HepG2 (cell line): Measurements from ENCODE around the gene OPRM1. TPM values are rescaled to one million over a fixed set of nuclear protein-coding genes. Genes with fewer than 3 reads are reported as not detected.

ENCODE experiments used
- ATAC-seq: fragments of 200-7000 bp; cut with Tn5 transposase; 3 replicates; pipeline ENCODE4 v1.9.1; 2020; ENCODE audit warnings: mild to moderate bottlenecking, moderate library complexity
- BruUV-seq: library from RNA; stranded (reverse); fragments of 400-500 nt; replicated peaks from 2 replicates; lab custom pipeline; 2021; lab: Mats Ljungman, UMichigan
- CTCF ChIA-PET: fragments of 300-600 bp; formaldehyde crosslinking; extraction: SDS; loops from one replicate; lab custom pipeline; 2021; ENCODE audit warnings: low total read pairs, inconsistent platforms, low intra/inter-chr PET ratio; lab: Yijun Ruan, JAX
- POLR2A ChIA-PET: fragments of 350-600 bp; sonication (Branson Sonifier 250); formaldehyde crosslinking; loops from one replicate; lab custom pipeline; 2020; ENCODE audit warnings: antibody characterized with exemption, inconsistent platforms; lab: Yijun Ruan, JAX
- DNase-seq: peaks from one replicate; pipeline ENCODE4 v3.0.0-alpha.2; 2015; ENCODE audit warnings: low spot score
- FAIRE-seq: peaks from 3 replicates; lab custom pipeline; 2011; peaks lifted over from hg19 to GRCh38; lab: Jason Lieb, UNC
- H2AFZ ChIP-seq: one replicate; pipeline ENCODE4 v1.6.1; 2011; ENCODE audit warnings: low read length, inconsistent platforms
- H3K27ac ChIP-seq: fragments of 300-600 bp; 3 replicates; pipeline ENCODE4 v1.8.0; 2011; ENCODE audit warnings: mixed run types, mild to moderate bottlenecking, mixed read lengths, low read length, inconsistent platforms; ENCODE audit not compliant: insufficient read depth; ENCODE audit errors: extremely low read length
- H3K27me3 ChIP-seq, 2 experiments: fragments of 200-600 bp in 1 of 2; 2 replicates in 1 of 2; 3 replicates in 1 of 2; pipeline versions ENCODE4 v1.6.0 to v1.8.0; 2011; ENCODE audit warnings: low read length in 2 of 2, mild to moderate bottlenecking in 2 of 2, moderate library complexity in 2 of 2, inconsistent platforms in 1 of 2; ENCODE audit not compliant: insufficient read depth in 2 of 2, control insufficient read depth in 1 of 2
- H3K36me3 ChIP-seq, 2 experiments: fragments of 200-600 bp in 1 of 2; replicated peaks in 1 of 2; 2 replicates in 1 of 2; 3 replicates in 1 of 2; pipeline versions ENCODE4 v1.5.1 to v1.8.0; 2011; ENCODE audit warnings: low read length in 2 of 2, inconsistent platforms in 1 of 2; ENCODE audit not compliant: insufficient read depth in 2 of 2, control insufficient read depth in 1 of 2
- H3K4me1 ChIP-seq: 2 replicates; pipeline ENCODE4 v1.5.1; 2012; ENCODE audit warnings: low read length, inconsistent platforms; ENCODE audit not compliant: insufficient read depth
- H3K4me2 ChIP-seq: 2 replicates; pipeline ENCODE4 v1.6.0; 2011; ENCODE audit warnings: low read depth, low read length, inconsistent platforms
- H3K4me3 ChIP-seq, 3 experiments: fragments of 200-600 bp in 1 of 3; sonication (generic), shearing (Covaris generic) in 1 of 3; replicated peaks in 1 of 3; 2 replicates each; pipeline ENCODE4 v1.5.1; 2011 to 2016; ENCODE audit warnings: low read length in 3 of 3, inconsistent platforms in 2 of 3, low read depth in 2 of 3, mild to moderate bottlenecking in 2 of 3, control low read depth in 1 of 3, mixed read lengths in 1 of 3; ENCODE audit not compliant: insufficient read depth in 1 of 3
- H3K79me2 ChIP-seq: one replicate; pipeline ENCODE4 v1.6.1; 2011; ENCODE audit warnings: low read length, inconsistent platforms; ENCODE audit not compliant: insufficient read depth
- H3K9ac ChIP-seq: 2 replicates; pipeline ENCODE4 v1.6.0; 2011; ENCODE audit warnings: mild to moderate bottlenecking, low read depth, low read length, inconsistent platforms; ENCODE audit not compliant: insufficient read depth
- H3K9me3 ChIP-seq: 2 replicates; pipeline ENCODE4 v1.5.1; 2012; ENCODE audit warnings: mild to moderate bottlenecking, low read length
- H4K20me1 ChIP-seq: 2 replicates; pipeline ENCODE4 v1.6.0; 2011; ENCODE audit warnings: inconsistent platforms, mild to moderate bottlenecking, low read length, moderate library complexity; ENCODE audit not compliant: insufficient read depth
- CEBPB ChIP-seq: IDR thresholded peaks from 2 replicates; pipeline ENCODE4 v1.6.1; 2011; ENCODE audit warnings: low read depth, low read length, improper control_type of control experiment, borderline replicate concordance
- IKZF1 ChIP-seq: fragments of 450-650 bp; IDR thresholded peaks from 2 replicates; pipeline ENCODE4 v1.7.1; 2016
- JUN ChIP-seq: sonication (generic); formaldehyde crosslinking; IDR thresholded peaks from 2 replicates; pipeline ENCODE4 v1.4.0; 2020; ENCODE audit warnings: mild to moderate bottlenecking, missing genetic modification reagents
- PCBP1 ChIP-seq: fragments of 200-400 bp; formaldehyde crosslinking; IDR thresholded peaks from 2 replicates; pipeline ENCODE4 v1.6.1; 2017; ENCODE audit warnings: mild to moderate bottlenecking, low read depth, low read length, borderline replicate concordance
- PLRG1 ChIP-seq: fragments of 450-650 bp; conservative IDR thresholded peaks from 2 replicates; pipeline ENCODE4 v1.6.1; 2016
- RFX5 ChIP-seq: IDR thresholded peaks from 2 replicates; pipeline ENCODE4 v1.6.1; 2011; ENCODE audit warnings: low read depth, low read length, improper control_type of control experiment
- WGBS: methylation state at CpG from one replicate; pipeline ENCODE4 v1.1.6; 2017; ENCODE audit warnings: low lambda C conversion rate; 5-methylcytosine and 5-hydroxymethylcytosine counted together
- in situ Hi-C: cut with HindIII; loops from 2 replicates; pipeline ENCODE4 v1.10.0; 2017; ENCODE audit warnings: low pct_unique_long_range_greater_than_20kb; ENCODE audit not compliant: extremely low pct_ligation_motif_present
- intact Hi-C: fragments of 100-400 bp; cut with micrococcal nuclease; formaldehyde crosslinking; loops from one replicate; pipeline ENCODE4 v1.10.0; 2022; ENCODE audit not compliant: unreplicated experiment
- polyA plus RNA-seq, 8 experiments: library from polyadenylated mRNA; depleted of rRNA in 3 of 8; stranded (reverse) in 7 of 8; unstranded in 1 of 8; fragments of >200 nt; fragmentation: Illumina TruSeq in 4 of 8; extraction: Trizol in 4 of 8; gene quantifications; 2 replicates each; pipeline versions ENCODE4 v1.2.1 to v1.2.3, GENCODE V29; 2011 to 2016; ENCODE audit warnings: low read depth in 4 of 8, missing spikeins in 1 of 8, mixed read lengths in 1 of 8; ENCODE audit not compliant: insufficient read depth in 1 of 8
- total RNA-seq, 5 experiments: library from RNA; depleted of rRNA; stranded (reverse); fragments of >200 nt; fragmentation: Illumina TruSeq; extraction: Trizol; gene quantifications; 2 replicates each; pipeline ENCODE4 v1.2.3, GENCODE V29; 2016; ENCODE audit warnings: low read depth in 1 of 5
- TF ChIP-seq, protein P1 (sequence below), 2 experiments: IDR thresholded peaks; 2 replicates each; pipeline ENCODE4 v1.6.1; 2011 to 2012; ENCODE audit warnings: low read length in 2 of 2, borderline replicate concordance in 1 of 2, low read depth in 1 of 2, mild to moderate bottlenecking in 1 of 2, moderate library complexity in 1 of 2
- TF ChIP-seq, protein P2 (sequence below): sonication (generic); formaldehyde crosslinking; IDR thresholded peaks from 2 replicates; pipeline ENCODE4 v1.4.0; 2020; ENCODE audit warnings: mild to moderate bottlenecking, low read depth, missing genetic modification reagents

OPRM1 gene
- total and polyA plus RNA-seq, 2 of the 13 experiments (the other 11 are each of a cell fraction or from before 2014, with no cell fraction given) = not detected

DNA sequence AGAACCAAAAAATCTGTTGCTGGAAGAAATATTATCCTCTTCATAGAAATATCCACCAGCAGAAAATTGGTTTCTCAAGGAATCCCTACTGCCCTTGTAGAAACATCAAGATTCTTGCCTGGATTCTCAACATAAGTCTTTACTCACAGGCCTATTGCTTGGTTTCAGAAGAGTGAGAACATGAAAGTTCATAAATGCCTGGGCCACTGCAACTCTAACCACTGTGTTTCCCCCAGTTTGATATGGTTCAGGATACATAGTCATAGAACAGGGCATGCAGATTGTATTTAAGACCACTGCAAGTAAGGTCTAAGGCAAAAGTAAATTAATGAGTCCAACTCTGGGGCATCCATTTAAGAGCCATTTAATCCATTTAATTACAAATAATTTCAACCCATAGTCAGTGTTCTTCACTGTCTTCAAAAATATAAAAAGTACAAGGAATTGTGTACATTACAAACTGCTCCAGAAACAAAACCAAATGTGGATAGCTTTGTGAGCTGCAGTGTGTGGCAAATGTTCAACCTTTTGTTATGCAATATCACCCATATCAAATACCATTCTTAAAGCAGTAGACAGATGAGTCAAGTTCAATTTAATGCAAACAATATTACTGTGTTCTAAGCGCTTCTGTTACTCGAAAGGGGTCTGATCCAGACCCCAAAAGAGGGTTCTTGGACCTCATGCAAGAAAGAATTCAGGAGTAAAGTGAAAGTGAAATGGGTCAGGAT is 83.3 kb downstream of the OPRM1 start:
- FAIRE-seq = no peak
- Histone ChIP-seq H3K9ac (no peak overlapping the region), H3K27me3 (no peaks in the 10 kb centered on the region), H3K4me2 (no peak overlapping the region), H3K4me3 (no peak overlapping the region), H4K20me1 (no peaks in the 10 kb centered on the region), H3K36me3 (no peaks in the 10 kb centered on the region), H3K9me3 (peaks cover 9% of the 10 kb centered on the region; the same call in 1 of the 2 replicates), H2AFZ (no peak overlapping the region), H3K79me2 (no peaks in the 10 kb centered on the region), H3K4me1 (no peaks in the 10 kb centered on the region), H3K27ac (no peak overlapping the region)
- ChIA-PET POLR2A (no interaction called here), CTCF (no interaction called here)
- DNase-seq = no peak
- ATAC-seq = no peak
- BruUV-seq = no TSS peak
- intact Hi-C loops (no loop called here), in situ Hi-C loops (no loop called here)
- whole genome bisulfite sequencing = 2% methylated on average over 2 of the region's 2 CpGs
- no peak for TF ChIP-seq PLRG1
- peak; percentile 50 for TF ChIP-seq CEBPB
- TF ChIP-seq RFX5 = no peak

DNA sequence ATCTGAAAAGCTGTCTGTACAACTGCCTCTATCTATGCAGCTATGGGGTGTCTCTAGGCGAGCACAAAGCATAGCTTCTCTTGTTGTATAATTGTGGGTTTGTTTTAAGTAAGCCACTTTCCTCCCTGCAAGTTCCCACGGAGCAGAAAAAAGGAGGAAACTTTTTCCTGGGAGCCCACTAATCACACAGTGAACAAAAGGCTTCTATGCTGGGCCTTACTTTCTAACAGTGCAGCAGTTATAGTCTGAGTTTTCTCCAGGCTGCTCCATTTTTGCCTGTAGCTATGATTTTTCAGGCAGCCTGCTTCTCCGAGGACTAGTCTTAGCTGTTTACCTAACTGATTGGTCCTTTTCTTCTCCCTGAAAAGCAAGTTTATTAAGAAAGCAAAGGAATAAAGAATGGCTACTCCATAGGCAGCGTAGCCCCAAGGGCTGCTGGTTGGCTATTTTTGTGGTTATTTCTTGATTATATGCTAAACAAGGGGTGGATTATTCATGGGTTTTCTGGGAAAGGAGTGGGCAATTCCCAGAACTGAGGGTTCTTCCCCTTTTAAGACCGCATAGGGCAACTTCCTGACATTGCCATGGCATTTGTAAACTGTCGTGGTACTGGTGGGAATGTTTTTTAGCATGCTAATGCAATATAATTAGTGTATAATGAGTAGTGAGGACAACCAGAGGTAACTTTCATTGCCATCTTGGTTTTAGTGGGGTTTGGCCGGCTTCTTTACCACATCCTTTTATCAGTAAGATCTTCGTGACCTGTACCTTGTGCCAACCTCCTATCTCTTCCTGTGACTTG is 84.3 kb downstream of the OPRM1 start:
- POLR2A ChIA-PET = no interaction called here
- intact Hi-C loops = no loop called here
- DNase-seq = no peak
- Histone ChIP-seq H3K9ac (no peak overlapping the region), H3K27me3 (no peaks in the 10 kb centered on the region), H4K20me1 (no peaks in the 10 kb centered on the region), H3K27ac (no peak overlapping the region), H3K79me2 (no peaks in the 10 kb centered on the region), H2AFZ (no peak overlapping the region), H3K4me1 (no peaks in the 10 kb centered on the region), H3K4me2 (no peak overlapping the region), H3K36me3 (no peaks in the 10 kb centered on the region), H3K9me3 (peaks cover 9% of the 10 kb centered on the region; the same call in 1 of the 2 replicates), H3K4me3 (no peak overlapping the region)
- no peak for ATAC-seq
- 2% methylated on average over 8 of the region's 8 CpGs for WGBS
- CTCF ChIA-PET = no interaction called here
- in situ Hi-C loops = no loop called here
- no peak for FAIRE-seq
- BruUV-seq = no TSS peak
- no peak for TF ChIP-seq PCBP1
- TF ChIP-seq IKZF1 = no peak
- TF ChIP-seq JUN (CRISPR knock-in tag) = no peak
- TF ChIP-seq, protein P1, sequence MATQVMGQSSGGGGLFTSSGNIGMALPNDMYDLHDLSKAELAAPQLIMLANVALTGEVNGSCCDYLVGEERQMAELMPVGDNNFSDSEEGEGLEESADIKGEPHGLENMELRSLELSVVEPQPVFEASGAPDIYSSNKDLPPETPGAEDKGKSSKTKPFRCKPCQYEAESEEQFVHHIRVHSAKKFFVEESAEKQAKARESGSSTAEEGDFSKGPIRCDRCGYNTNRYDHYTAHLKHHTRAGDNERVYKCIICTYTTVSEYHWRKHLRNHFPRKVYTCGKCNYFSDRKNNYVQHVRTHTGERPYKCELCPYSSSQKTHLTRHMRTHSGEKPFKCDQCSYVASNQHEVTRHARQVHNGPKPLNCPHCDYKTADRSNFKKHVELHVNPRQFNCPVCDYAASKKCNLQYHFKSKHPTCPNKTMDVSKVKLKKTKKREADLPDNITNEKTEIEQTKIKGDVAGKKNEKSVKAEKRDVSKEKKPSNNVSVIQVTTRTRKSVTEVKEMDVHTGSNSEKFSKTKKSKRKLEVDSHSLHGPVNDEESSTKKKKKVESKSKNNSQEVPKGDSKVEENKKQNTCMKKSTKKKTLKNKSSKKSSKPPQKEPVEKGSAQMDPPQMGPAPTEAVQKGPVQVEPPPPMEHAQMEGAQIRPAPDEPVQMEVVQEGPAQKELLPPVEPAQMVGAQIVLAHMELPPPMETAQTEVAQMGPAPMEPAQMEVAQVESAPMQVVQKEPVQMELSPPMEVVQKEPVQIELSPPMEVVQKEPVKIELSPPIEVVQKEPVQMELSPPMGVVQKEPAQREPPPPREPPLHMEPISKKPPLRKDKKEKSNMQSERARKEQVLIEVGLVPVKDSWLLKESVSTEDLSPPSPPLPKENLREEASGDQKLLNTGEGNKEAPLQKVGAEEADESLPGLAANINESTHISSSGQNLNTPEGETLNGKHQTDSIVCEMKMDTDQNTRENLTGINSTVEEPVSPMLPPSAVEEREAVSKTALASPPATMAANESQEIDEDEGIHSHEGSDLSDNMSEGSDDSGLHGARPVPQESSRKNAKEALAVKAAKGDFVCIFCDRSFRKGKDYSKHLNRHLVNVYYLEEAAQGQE (IDR thresholded peaks at IDR 0.05; ENCODE audit: borderline replicate concordance in 1 of 2, low read depth in 1 of 2, low read length in 2 of 2) = no peak
- TF ChIP-seq, protein P2, sequence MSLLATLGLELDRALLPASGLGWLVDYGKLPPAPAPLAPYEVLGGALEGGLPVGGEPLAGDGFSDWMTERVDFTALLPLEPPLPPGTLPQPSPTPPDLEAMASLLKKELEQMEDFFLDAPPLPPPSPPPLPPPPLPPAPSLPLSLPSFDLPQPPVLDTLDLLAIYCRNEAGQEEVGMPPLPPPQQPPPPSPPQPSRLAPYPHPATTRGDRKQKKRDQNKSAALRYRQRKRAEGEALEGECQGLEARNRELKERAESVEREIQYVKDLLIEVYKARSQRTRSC = no peak
